Natural killer cell (primary cell): ENCODE measurements around the gene SLC25A33. TPM values are rescaled to one million over a fixed set of nuclear protein-coding genes. Genes with fewer than 3 reads are reported as not detected.

Experiments used
- ATAC-seq, 3 donors: fragments of 150-1000 bp in 2 of 3; fragments of 200-7000 bp in 1 of 3; cut with Tn5 transposase; 1 replicate in 1 of 3; 2 replicates in 2 of 3; pipeline ENCODE4 v1.10.0; 2021; ENCODE audit warnings: mild to moderate bottlenecking in 2 of 3, moderate library complexity in 2 of 3
- DNase-seq, 2 donors: peaks; one replicate each; pipeline versions ENCODE4 v3.0.0 to v3.0.0-alpha.2; 2013 to 2021; ENCODE audit warnings: mixed read lengths in 1 of 2
- H3K27ac ChIP-seq: one replicate; pipeline ENCODE4 v1.5.1; 2013; ENCODE audit warnings: mild to moderate bottlenecking, low read length
- H3K27me3 ChIP-seq: one replicate; pipeline ENCODE4 v1.6.1; 2013; ENCODE audit warnings: low read length; ENCODE audit not compliant: control insufficient read depth, insufficient read depth
- H3K36me3 ChIP-seq: one replicate; pipeline ENCODE4 v1.6.1; 2013; ENCODE audit warnings: low read length; ENCODE audit not compliant: control insufficient read depth, insufficient read depth
- H3K4me1 ChIP-seq: one replicate; pipeline ENCODE4 v1.6.1; 2013; ENCODE audit warnings: low read length; ENCODE audit not compliant: control insufficient read depth, insufficient read depth
- H3K4me3 ChIP-seq: one replicate; pipeline ENCODE4 v1.5.1; 2013; ENCODE audit warnings: low read length
- H3K9me3 ChIP-seq: one replicate; pipeline ENCODE4 v1.6.1; 2013; ENCODE audit warnings: low read length; ENCODE audit not compliant: control insufficient read depth, insufficient read depth
- H3K27ac Mint-ChIP-seq, 2 donors: one replicate each; pipeline ENCODE4 v1.8.0; 2022; ENCODE audit warnings: mild to moderate bottlenecking in 2 of 2, mixed read lengths in 2 of 2, moderate library complexity in 1 of 2
- H3K27me3 Mint-ChIP-seq, 2 donors: one replicate each; pipeline ENCODE4 v1.8.0; 2022; ENCODE audit warnings: low read depth in 2 of 2, mixed read lengths in 2 of 2
- H3K36me3 Mint-ChIP-seq: one replicate; pipeline ENCODE4 v1.8.0; 2022; ENCODE audit warnings: mixed read lengths
- H3K4me1 Mint-ChIP-seq, 2 donors: one replicate each; pipeline ENCODE4 v1.8.0; 2022; ENCODE audit warnings: mixed read lengths in 2 of 2
- H3K4me3 Mint-ChIP-seq: one replicate; pipeline ENCODE4 v1.8.0; 2022; ENCODE audit warnings: mild to moderate bottlenecking, moderate library complexity, mixed read lengths
- H3K9me3 Mint-ChIP-seq, 2 donors: one replicate each; pipeline ENCODE4 v1.8.0; 2022; ENCODE audit warnings: mixed read lengths in 2 of 2
- WGBS: methylation state at CpG from one replicate; pipeline ENCODE4 v1.1.7; 2013; ENCODE audit warnings: missing lambda C conversion rate; ENCODE audit not compliant: insufficient coverage; 5-methylcytosine and 5-hydroxymethylcytosine counted together
- intact Hi-C: fragments of 100-400 bp; cut with micrococcal nuclease; formaldehyde crosslinking; loops from one replicate; pipeline ENCODE4 v1.14.2; 2022
- total RNA-seq, 4 donors: library from RNA; stranded (reverse); fragments of 120-200 nt in 1 of 4; gene quantifications; one replicate each; pipeline versions ENCODE4 v1.2.3 to v1.2.4, GENCODE V29; 2013 to 2022
- TF ChIP-seq, protein P1 (sequence below): fragments of 200-600 bp; IDR thresholded peaks from one replicate; pipeline ENCODE4 v1.8.0; 2022; ENCODE audit warnings: antibody characterized with exemption

SLC25A33 gene
- total RNA-seq, 3 donors from 2014 or later (not counting 1 experiment from before 2014, with no cell fraction given), result 7.0 to 9.0 (median 7.6) TPM

DNA sequence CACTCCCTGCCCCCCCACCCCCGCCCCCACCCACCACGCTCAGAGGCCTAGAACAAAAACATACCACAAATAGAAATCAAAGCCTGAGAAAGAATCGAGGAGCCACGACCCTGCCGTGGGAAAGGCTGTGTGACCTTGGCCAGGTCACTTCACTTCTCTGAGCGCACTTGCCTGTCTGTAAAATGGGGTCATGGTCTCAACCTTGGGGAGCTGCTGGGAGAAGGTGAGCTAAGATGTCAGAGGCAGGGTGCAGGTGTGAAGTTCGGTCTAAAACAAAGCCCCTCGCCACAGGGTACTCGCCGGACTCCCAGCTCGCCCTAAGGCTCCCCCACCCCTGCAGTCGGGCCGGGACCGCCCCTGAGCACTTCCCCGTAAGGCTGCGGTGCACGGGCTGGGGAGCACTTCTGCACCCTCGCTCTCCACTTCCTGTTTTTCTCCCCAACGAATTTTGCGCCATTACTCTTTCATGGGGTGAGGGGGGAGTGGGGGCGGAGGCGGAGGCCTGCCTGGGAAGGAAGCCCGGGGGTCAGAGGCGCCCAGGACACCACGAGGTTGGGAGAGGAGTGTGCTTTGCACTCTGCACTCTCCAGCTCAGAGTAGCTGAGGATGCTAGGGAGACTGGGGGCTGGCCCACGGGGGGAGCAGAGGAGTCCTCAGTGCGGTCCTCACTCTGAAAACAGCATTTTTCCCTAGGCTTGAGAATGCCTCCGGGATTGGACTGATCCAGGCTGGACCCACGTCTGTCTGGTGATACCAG is 90.4 kb downstream of the SLC25A33 start:
- Mint-ChIP-seq H3K4me1 (peaks cover 55 to 60% of the 10 kb centered on the region in 2 donors), H3K27ac (peak overlapping the region; percentile 87 to 99), H3K36me3 (no peaks in the 10 kb centered on the region), H3K27me3 (no peaks in the 10 kb centered on the region), H3K9me3 (no peaks in the 10 kb centered on the region), H3K4me3 (peak overlapping the region; percentile 91)
- Histone ChIP-seq H3K4me3 (peak overlapping the region; percentile 70), H3K9me3 (no peaks in the 10 kb centered on the region), H3K27me3 (no peaks in the 10 kb centered on the region), H3K36me3 (no peaks in the 10 kb centered on the region), H3K4me1 (peaks cover 65% of the 10 kb centered on the region), H3K27ac (peak overlapping the region; percentile 85)
- ATAC-seq, result peak; percentile 40 to 72 (median 46)
- intact Hi-C loops, result loop anchor here (1.0 to 2.0 kb wide), 2 partner anchors 24 to 87 kb away; no protein-coding TSS in a partner anchor
- DNase-seq, result peak; percentile 67 to 88
- TF ChIP-seq, protein P1, sequence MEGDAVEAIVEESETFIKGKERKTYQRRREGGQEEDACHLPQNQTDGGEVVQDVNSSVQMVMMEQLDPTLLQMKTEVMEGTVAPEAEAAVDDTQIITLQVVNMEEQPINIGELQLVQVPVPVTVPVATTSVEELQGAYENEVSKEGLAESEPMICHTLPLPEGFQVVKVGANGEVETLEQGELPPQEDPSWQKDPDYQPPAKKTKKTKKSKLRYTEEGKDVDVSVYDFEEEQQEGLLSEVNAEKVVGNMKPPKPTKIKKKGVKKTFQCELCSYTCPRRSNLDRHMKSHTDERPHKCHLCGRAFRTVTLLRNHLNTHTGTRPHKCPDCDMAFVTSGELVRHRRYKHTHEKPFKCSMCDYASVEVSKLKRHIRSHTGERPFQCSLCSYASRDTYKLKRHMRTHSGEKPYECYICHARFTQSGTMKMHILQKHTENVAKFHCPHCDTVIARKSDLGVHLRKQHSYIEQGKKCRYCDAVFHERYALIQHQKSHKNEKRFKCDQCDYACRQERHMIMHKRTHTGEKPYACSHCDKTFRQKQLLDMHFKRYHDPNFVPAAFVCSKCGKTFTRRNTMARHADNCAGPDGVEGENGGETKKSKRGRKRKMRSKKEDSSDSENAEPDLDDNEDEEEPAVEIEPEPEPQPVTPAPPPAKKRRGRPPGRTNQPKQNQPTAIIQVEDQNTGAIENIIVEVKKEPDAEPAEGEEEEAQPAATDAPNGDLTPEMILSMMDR, result no peak
- under 1% methylated on average over 26 of the region's 29 CpGs for WGBS

DNA sequence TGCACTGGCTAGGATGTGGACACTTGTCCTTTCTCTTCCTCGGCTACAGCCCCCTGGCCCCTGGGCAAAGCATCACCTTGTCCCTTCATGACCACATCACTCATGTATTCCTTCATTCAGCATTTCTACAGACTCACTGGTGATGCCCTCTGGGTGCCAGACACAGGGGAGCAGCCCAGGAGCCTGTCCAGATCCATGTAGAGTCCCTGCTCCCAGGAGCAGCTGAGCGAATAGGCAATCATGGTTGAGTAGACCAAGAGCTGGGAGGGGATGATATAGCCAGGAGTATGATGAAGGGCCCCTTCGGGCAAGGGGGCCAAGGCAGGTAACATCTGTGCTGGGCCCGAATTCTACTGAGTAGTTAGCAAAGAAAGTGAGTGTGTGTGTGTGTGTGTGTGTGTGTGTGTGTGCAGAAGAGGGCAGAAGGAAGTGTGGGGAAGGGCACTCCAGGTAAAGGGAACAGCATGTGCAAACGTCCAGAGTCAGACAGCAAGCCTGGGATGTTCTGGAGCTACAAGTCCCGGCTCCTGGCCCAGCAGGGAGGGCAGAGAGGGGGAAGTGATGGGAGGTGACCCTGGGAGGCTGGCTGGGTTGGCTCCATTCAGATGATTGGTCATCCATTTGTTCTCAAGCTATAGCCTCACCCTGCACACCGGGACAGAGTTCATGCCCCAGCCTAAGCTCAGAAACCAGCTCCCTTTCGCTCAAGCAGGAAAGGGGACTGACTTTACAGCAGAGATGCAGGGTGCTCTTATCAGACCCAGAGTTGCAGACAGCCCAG is 91.3 kb downstream of the SLC25A33 start:
- Mint-ChIP-seq H3K27ac (peak overlapping the region; percentile 87 to 99), H3K4me3 (peak overlapping the region; percentile 91), H3K36me3 (no peaks in the 10 kb centered on the region), H3K9me3 (no peaks in the 10 kb centered on the region), H3K4me1 (peaks cover 61 to 64% of the 10 kb centered on the region in 2 donors), H3K27me3 (no peaks in the 10 kb centered on the region)
- Histone ChIP-seq H3K9me3 (no peaks in the 10 kb centered on the region), H3K4me3 (peak overlapping the region; percentile 70), H3K27ac (peak overlapping the region; percentile 85), H3K27me3 (no peaks in the 10 kb centered on the region), H3K36me3 (peaks cover 3% of the 10 kb centered on the region), H3K4me1 (peaks cover 65% of the 10 kb centered on the region)
- TF ChIP-seq, protein P1, result no peak
- DNase-seq (peak; percentile 28 to 61), ATAC-seq (no peak)
- intact Hi-C loops, result no loop called here
- WGBS, result 10% methylated on average over 8 of the region's 8 CpGs

DNA sequence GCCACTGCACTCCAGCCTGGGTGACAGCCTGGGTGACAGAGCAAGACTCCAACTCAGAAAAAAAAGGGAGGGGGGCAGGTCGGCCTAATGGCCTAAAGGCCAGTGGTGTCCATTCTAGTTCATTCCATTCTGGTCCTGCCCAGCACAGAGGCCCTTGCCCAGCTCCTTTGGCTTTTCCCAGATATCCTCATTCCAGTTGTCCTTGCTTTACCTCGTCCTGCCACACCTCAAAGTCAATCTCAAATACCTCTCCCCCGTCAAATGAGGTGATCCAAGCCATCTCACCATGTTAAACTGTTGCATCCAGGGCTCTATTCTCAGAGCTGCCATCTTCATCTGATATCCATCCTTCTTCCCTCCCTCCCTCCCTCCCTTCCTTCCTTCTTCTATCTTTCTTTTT is 92.3 kb downstream of the SLC25A33 start:
- peak overlapping the region; percentile 75 for H3K4me3 Mint-ChIP-seq
- intact Hi-C loops, result no loop called here
- Histone ChIP-seq H3K27me3 (no peaks in the 10 kb centered on the region), H3K9me3 (no peaks in the 10 kb centered on the region), H3K36me3 (peaks cover 4% of the 10 kb centered on the region), H3K4me3 (no peak overlapping the region), H3K27ac (peak overlapping the region; percentile 18), H3K4me1 (peaks cover 56% of the 10 kb centered on the region)
- H3K4me1 Mint-ChIP-seq, result peaks cover 56 to 60% of the 10 kb centered on the region in 2 donors
- H3K27ac Mint-ChIP-seq, result peak overlapping the region; percentile 87 to 99
- ATAC-seq (no peak), DNase-seq (no peak)
- WGBS, result 83% methylated on average over 3 of the region's 3 CpGs
- no peaks in the 10 kb centered on the region for H3K27me3 Mint-ChIP-seq
- H3K9me3 Mint-ChIP-seq, result no peaks in the 10 kb centered on the region
- TF ChIP-seq, protein P1, result no peak
- H3K36me3 Mint-ChIP-seq, result no peaks in the 10 kb centered on the region
